ENCODE results near the gene DYNC1I1.

GRCh38 chr7:95878677-95879076 is 106.3 kb downstream of the DYNC1I1 start:
- TF ChIP-seq, protein P1, sequence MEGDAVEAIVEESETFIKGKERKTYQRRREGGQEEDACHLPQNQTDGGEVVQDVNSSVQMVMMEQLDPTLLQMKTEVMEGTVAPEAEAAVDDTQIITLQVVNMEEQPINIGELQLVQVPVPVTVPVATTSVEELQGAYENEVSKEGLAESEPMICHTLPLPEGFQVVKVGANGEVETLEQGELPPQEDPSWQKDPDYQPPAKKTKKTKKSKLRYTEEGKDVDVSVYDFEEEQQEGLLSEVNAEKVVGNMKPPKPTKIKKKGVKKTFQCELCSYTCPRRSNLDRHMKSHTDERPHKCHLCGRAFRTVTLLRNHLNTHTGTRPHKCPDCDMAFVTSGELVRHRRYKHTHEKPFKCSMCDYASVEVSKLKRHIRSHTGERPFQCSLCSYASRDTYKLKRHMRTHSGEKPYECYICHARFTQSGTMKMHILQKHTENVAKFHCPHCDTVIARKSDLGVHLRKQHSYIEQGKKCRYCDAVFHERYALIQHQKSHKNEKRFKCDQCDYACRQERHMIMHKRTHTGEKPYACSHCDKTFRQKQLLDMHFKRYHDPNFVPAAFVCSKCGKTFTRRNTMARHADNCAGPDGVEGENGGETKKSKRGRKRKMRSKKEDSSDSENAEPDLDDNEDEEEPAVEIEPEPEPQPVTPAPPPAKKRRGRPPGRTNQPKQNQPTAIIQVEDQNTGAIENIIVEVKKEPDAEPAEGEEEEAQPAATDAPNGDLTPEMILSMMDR (IDR thresholded peaks at IDR 0.05; ENCODE audit: low read depth, low read length, missing input control): no peak
- TF ChIP-seq RXRA (IDR thresholded peaks at IDR 0.05) (no peak), YY1 (IDR thresholded peaks at IDR 0.05) (no peak), TAF1 (conservative IDR thresholded peaks at IDR 0.05) (no peak), RAD21 (IDR thresholded peaks at IDR 0.05) (no peak), SP1 (IDR thresholded peaks at IDR 0.05) (no peak), JUND (IDR thresholded peaks at IDR 0.05) (no peak), ATF3 (IDR thresholded peaks at IDR 0.05) (no peak), FOXA1 (IDR thresholded peaks at IDR 0.05) (no peak), GABPA (IDR thresholded peaks at IDR 0.05 in 1 of 2, conservative IDR thresholded peaks at IDR 0.05 in 1 of 2) (no peak)
- TF ChIP-seq, protein P2, sequence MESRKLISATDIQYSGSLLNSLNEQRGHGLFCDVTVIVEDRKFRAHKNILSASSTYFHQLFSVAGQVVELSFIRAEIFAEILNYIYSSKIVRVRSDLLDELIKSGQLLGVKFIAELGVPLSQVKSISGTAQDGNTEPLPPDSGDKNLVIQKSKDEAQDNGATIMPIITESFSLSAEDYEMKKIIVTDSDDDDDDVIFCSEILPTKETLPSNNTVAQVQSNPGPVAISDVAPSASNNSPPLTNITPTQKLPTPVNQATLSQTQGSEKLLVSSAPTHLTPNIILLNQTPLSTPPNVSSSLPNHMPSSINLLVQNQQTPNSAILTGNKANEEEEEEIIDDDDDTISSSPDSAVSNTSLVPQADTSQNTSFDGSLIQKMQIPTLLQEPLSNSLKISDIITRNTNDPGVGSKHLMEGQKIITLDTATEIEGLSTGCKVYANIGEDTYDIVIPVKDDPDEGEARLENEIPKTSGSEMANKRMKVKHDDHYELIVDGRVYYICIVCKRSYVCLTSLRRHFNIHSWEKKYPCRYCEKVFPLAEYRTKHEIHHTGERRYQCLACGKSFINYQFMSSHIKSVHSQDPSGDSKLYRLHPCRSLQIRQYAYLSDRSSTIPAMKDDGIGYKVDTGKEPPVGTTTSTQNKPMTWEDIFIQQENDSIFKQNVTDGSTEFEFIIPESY (IDR thresholded peaks at IDR 0.05): no peak
- TF ChIP-seq, protein P3, sequence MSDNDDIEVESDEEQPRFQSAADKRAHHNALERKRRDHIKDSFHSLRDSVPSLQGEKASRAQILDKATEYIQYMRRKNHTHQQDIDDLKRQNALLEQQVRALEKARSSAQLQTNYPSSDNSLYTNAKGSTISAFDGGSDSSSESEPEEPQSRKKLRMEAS (IDR thresholded peaks at IDR 0.05): no peak
- TF ChIP-seq, protein P4, sequence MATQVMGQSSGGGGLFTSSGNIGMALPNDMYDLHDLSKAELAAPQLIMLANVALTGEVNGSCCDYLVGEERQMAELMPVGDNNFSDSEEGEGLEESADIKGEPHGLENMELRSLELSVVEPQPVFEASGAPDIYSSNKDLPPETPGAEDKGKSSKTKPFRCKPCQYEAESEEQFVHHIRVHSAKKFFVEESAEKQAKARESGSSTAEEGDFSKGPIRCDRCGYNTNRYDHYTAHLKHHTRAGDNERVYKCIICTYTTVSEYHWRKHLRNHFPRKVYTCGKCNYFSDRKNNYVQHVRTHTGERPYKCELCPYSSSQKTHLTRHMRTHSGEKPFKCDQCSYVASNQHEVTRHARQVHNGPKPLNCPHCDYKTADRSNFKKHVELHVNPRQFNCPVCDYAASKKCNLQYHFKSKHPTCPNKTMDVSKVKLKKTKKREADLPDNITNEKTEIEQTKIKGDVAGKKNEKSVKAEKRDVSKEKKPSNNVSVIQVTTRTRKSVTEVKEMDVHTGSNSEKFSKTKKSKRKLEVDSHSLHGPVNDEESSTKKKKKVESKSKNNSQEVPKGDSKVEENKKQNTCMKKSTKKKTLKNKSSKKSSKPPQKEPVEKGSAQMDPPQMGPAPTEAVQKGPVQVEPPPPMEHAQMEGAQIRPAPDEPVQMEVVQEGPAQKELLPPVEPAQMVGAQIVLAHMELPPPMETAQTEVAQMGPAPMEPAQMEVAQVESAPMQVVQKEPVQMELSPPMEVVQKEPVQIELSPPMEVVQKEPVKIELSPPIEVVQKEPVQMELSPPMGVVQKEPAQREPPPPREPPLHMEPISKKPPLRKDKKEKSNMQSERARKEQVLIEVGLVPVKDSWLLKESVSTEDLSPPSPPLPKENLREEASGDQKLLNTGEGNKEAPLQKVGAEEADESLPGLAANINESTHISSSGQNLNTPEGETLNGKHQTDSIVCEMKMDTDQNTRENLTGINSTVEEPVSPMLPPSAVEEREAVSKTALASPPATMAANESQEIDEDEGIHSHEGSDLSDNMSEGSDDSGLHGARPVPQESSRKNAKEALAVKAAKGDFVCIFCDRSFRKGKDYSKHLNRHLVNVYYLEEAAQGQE (IDR thresholded peaks at IDR 0.05): no peak
